CD4-positive, alpha-beta T cell treated with Interleukin-17A for 4 hours (primary cell): ENCODE data around the gene SKIC2.
"Not testable (repeated sequence)": the region's sequence is repeated elsewhere in the genome, so short reads cannot be mapped to it uniquely, and the experiment has no call there.

Experiments
- DNase-seq: peaks from one replicate; pipeline ENCODE4 v3.0.0-alpha.2; 2020; ENCODE audit warnings: mixed read lengths

SKIC2 gene

GRCh38 chr6:31958741-31959739 is at the start of gene SKIC2, which contains the start of gene NELFE:
TSS of gene SKIC2 (plus strand) at chr6:31959175. CDS start at chr6:31959193, 18 bp downstream.
TSS of gene NELFE (minus strand) at chr6:31958971. CDS start at chr6:31958446, 525 bp downstream.
- peak; percentile 98 for DNase-seq

GRCh38 chr6:31909298-31909697 is 49.7 kb upstream of the SKIC2 start:
- DNase-seq: not testable (repeated sequence)

GRCh38 chr6:31911826-31912585 is 47.0 kb upstream of the SKIC2 start:
- DNase-seq: no peak

GRCh38 chr6:31915351-31915750 is 43.6 kb upstream of the SKIC2 start:
- DNase-seq: no peak

- DNase-seq: no peak
Observed at GRCh38 chr6:31915756-31916155, 43.2 kb upstream of the SKIC2 start.

GRCh38 chr6:31918069-31918720 is 40.8 kb upstream of the SKIC2 start:
- DNase-seq: no peak

- DNase-seq: no peak
Observed at GRCh38 chr6:31919624-31920303, 39.2 kb upstream of the SKIC2 start.

GRCh38 chr6:31920811-31921210 is 38.2 kb upstream of the SKIC2 start:
- DNase-seq: no peak

GRCh38 chr6:31922942-31923341 is 36.0 kb upstream of the SKIC2 start:
- DNase-seq: peak; percentile 48

- DNase-seq: no peak
Observed at GRCh38 chr6:31927242-31927862, 31.6 kb upstream of the SKIC2 start, which contains the start of gene C2. TSS of gene C2 (plus strand) at chr6:31927717. CDS start at chr6:31927753, 36 bp downstream.

- no peak for DNase-seq
Observed at GRCh38 chr6:31927863-31928671, 30.9 kb upstream of the SKIC2 start.

GRCh38 chr6:31928672-31928939 is 30.4 kb upstream of the SKIC2 start:
- DNase-seq: no peak

GRCh38 chr6:31930962-31931361 is 28.0 kb upstream of the SKIC2 start:
- no peak for DNase-seq

- DNase-seq: not testable (repeated sequence)
Observed at GRCh38 chr6:31932137-31932536, 26.8 kb upstream of the SKIC2 start.

- DNase-seq: no peak
Observed at GRCh38 chr6:31933537-31933936, 25.4 kb upstream of the SKIC2 start.

GRCh38 chr6:31935021-31935420 is 24.0 kb upstream of the SKIC2 start:
- no peak for DNase-seq

GRCh38 chr6:31935823-31936222 is 23.2 kb upstream of the SKIC2 start:
- DNase-seq: no peak

GRCh38 chr6:31940256-31940664 is 18.7 kb upstream of the SKIC2 start:
- no peak for DNase-seq

- DNase-seq: no peak
Observed at GRCh38 chr6:31943742-31944141, 15.2 kb upstream of the SKIC2 start.

GRCh38 chr6:31945154-31945506 is 13.8 kb upstream of the SKIC2 start:
- DNase-seq: no peak
